Stimulated activated CD8-positive, alpha-beta memory T cell treated with anti-CD3 and anti-CD28 coated beads, Interleukin-12 subunit alpha, Interleukin-12 subunit beta, amount 100 ng/mL, for 4 hours (primary cell): ENCODE data around the gene ZMYM1.
"Not testable (repeated sequence)": the region's sequence is repeated elsewhere in the genome, so short reads cannot be mapped to it uniquely, and the experiment has no call there.

Experiments used
- DNase-seq: peaks from one replicate; pipeline ENCODE4 v3.0.0-alpha.2; 2020; ENCODE audit warnings: low read depth

ZMYM1 gene

DNA sequence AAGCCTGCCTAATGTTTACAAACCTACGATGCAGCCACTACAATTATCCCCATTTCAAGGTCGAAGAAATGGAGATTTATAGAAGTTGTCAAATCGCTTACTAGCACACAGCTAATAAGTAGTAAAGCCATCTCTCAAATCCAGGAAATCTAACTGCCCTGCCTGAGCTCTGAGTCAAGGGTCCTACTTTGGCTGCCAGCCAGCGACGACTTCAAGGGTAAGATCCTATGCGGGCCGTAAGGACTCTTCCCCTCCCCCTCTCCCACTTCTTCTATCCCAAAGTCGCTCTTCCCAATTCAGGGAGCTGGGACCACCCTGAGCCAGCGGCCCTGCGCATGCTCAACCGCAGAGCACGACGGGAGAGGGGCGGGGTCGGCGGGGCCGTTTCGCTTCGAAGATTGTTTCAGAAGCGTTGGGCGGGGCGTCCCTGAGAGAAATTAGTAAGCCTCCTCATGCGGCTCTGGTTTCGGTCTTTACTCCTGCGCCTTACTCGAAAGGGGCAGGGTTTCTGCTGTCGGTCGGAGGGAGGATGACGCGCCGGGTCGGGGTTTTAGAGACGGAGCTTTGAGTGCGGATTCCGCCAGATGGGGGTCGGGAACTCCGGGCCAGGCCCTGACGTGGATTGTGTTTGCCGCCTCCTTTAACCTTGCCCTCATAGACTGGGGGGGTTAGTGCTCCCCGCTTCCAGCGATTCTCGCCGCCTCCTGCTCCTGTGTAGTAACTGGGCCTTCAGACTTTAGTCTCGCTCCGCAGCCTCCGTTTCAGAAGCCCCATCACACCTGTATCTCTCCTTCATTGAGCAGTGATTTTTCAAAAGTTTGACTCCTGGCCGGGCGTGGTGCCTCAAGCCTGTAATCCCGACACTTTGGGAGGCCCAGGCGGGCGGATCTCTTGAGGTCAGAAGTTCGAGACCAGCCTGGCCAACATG is at the start of gene ZMYM1:
ZMYM1 (plus strand) TSS at position 383 of the 928 bp plus-strand sequence. CDS start 14,603 bp downstream, outside the sequence.
- peak; percentile 74 for DNase-seq

DNA sequence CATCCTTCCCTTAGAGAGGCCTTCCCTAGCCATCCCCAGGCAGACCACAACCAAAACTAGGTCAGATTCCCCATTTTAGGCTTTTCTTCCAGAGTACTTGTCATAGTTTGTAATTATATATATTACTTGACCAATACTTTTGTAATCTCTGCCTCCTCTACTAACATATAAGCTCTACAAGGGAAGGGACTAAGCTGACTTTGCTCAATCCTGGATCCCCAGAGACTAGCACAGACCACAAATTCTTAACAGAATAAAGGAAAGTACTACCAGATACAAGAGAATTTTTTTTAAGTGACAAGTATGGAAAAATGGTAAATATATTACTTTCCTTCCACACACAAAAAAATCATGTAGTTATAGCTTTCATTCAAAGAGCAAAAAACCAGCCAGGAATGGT is 49.4 kb upstream of the ZMYM1 start:
- DNase-seq: no peak

DNA sequence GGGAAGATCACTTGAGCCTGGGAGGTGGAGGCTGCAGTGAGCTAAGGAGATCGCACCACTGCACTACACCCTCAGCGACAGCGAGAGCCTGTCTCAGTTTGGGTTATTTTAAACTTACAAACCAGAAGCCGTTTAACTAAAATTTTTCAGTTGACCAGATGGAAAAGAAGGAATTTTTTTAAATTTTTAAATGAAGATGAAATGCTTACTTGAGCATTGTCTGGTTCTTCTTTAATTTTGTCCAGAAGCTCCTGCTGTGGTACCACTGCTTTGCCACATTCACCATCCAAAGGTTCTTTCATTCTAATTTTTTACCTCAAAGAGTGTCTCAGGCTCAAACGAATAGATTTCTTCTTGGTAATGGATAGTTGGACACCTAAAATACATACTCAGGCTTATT is 48.8 kb upstream of the ZMYM1 start:
- DNase-seq: no peak

DNA sequence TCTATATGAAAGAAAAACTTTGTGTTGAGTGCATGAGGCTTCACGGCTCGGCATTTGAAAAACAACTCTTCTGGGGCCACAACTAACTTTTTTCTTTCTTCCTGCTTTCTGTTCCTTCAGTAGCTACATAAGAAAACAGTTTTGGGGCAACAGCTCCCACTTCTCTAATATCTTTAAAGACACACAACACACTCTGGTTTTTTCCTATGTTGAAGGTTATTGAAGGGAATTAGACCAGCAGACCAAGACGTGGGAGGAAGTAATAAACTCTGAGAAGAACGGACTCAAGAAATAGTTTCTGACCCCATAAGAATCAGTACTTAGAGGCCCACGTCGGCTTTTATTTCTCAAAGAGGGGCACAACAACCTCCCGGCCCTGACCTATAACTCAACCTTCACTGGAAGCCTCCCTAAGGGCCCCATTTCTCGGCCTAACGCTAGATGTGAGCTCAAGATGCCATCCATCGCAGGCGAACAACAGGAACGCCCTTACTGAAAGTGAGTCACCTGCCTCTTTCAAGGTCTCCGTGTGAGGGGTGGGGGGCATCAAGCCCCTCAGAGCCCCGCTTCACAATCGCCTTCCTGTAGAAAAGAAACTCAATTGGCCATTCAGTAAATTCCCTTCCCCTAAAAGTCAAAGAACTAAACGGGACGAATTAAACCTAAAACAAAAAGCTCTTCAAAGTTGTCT is 48.3 kb upstream of the ZMYM1 start:
- DNase-seq: peak; percentile 17

DNA sequence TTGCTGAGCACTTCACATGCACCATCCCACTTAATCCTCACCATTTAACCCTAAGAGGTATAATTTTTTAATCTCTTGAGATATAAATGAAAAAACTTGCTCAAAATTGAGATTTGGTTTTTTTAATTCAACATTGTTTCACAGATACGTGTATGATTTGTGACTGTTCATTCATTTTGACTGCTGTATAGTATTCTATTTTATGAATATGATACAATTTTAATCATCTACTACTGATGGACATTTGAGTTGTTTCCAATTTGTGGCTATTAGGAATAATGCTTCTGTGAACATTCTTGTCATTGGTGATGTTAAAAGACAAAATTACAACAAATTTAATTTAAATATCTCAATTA is 46.8 kb upstream of the ZMYM1 start:
- DNase-seq: no peak

DNA sequence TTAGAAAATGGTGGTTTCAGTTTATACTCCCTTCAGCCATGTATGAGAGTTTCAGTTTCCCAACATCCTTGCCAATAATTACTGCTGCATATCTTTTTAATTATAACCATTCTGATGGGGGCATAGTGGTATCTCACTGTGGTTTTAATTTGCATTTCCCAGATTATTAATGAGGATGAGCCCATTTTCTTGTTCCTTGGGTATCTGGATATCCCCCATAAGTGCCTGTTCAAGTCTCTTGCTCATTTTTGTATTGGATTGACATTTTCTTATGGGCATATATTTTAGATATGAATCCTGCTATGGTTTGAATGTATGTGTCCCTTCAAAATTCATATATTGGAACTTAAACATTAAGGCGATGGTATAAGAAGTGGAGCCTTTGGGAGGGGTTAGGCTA is 45.8 kb upstream of the ZMYM1 start:
- DNase-seq: no peak

DNA sequence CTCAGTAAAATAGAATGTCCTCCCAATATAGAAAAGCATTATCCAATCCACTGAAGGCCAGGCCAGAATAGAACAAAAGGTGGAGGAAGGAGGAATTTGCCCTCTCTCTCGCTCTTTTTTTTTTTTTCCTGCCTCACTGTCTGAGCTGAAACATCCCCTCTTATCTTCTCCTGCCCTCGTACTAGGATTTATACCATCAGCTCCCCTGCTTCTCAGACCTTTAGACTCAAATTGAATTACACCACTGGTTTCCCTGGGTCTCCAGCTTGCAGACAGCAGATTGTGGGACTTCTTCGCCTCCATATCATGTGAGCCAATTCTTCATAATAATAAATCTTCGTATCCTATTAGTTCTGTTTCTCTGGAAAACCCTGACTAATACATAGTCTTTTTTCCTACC is 42.6 kb upstream of the ZMYM1 start:
- DNase-seq: no peak

DNA sequence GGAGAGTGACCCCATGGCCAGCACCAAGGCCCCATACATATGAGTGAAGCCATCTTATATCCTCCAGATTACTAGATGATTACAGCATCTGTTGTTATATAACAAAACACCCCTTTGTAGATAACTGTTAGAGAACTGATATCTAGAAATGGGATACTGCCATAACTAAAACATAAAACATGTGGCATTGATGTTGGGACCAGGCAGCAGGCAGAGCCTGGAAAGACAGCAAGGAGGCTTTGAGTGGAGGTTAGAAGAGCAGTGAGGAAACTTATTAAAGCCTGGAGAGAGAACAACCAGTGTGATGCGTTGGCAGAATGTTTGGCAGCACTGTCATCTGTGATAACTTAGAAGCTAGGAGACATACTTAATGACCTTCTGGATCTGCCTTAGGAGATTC is 42.0 kb upstream of the ZMYM1 start:
- no peak for DNase-seq

DNA sequence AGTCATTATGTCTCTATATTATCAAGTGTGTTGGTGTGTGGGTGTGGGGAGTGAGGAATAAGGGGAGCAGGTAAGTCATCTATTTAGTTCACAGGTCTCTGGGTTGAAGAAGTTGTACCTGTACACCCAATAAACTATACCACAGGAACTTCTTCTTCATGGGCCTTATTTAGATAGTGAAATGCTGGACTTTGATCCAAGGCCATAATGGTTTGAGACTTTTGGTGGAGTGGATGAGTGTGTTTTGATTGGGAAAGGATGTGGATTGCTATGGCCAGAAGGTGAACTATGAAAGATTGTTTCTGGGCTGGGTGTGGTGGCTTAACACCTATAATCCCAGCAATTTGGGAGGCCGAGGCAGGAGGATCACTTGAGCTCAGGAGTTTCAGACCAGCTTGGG is 40.5 kb upstream of the ZMYM1 start:
- no peak for DNase-seq

DNA sequence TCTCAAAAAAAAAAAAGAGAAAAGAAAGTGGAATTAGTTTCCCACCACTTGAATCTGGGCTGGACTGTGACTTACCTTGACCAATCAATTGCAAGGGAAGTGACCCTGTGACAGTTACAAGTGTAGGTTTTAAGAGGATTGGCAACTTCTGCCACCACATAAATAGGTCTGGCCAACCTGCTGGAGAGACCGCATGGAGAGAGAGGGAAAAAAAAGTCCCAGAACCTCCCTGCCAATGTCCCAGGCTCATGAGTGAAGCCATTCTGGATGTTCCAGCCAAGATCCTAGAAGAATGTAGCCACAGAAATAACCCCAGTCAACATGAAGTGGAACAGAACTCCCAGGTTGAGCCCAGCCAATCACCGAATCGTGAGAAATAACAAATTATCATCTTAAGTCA is 35.7 kb upstream of the ZMYM1 start:
- no peak for DNase-seq

DNA sequence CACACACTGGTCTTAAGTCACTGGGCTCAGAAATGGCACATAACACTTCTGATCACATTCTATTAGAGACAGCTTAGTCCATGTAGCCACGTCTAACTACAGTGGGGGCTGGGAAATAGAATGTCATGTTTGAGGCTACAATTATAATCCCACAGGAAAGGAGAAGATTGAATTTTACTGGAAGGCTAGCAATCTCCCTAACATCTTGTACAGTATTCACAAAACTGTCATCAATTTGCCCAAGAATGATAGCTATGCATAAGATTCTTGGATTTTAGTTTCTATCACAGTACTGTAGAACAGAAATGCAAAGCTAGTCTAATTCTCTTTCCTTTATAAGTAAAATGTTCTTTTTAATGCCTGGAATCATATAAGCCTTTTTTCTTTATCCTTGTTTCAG is 34.8 kb upstream of the ZMYM1 start:
- no peak for DNase-seq

DNA sequence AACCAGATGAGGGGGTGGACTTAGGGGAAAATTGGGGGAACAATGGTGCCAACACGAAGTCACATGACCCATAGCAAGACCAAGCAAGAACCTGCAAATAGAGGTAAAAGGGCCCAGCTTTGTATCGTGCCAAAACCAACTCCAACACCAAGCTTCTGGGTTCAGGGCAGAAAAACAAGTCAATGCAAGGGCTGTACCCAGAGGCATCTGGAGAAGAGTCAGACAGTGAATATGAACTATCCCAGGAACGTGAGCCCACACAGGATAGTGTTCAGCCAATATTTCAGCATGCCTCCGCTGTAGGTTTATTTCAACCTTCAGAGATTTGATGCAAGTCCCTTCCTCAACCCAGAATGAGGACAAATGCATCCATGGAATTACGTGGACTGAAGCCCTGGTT is 32.5 kb upstream of the ZMYM1 start:
- no peak for DNase-seq

DNA sequence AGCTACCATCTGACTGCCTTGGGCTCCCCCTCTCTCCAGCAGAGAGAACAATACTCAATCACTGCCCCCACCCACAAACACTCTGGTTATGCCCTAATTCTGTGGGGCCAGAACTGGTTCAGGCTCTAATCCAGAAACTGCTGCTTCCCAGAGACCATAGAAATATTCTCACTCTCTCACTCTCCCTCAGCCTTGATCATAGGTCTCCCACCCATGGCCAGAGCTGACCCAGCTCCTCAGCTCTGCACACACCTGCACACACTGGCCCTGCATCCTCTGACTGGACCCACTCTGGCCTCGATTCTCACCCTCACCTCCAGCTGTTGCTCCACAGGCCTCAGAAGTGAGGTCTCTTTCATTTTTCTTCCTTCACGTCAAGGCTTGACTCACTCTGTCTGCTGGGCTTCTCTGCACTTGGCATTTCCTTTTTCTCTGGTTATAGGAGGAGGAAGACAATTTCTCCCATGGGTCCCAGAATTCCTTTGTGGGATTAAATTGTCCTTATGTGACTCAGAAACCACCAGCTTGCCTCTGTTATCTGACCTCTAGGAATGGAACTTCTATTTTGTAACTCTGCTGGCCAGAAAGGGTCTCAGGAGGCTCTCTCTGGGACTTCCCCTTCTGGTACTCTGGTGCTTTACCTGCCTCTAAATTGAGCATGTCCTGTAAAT is 31.9 kb upstream of the ZMYM1 start:
- DNase-seq: no peak

DNA sequence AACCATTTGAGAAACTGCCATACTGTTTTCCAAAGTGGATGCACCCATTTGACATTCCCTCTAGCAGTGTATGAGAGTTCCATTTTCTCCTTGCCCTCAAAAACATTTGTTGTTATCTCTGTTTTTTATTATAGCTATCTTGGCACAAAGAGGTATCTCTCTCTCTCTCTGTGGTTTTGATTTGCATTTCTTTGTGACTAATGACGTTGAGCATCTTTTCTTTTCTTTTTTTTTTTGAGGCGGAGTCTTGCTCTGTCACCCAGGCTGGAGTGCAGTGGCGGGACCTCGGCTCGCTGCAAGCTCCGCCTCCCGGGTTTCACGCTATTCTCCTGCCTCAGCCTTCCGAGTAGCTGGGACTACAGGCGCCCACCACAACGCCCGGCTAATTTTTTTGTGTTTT is 30.1 kb upstream of the ZMYM1 start:
- DNase-seq: no peak

DNA sequence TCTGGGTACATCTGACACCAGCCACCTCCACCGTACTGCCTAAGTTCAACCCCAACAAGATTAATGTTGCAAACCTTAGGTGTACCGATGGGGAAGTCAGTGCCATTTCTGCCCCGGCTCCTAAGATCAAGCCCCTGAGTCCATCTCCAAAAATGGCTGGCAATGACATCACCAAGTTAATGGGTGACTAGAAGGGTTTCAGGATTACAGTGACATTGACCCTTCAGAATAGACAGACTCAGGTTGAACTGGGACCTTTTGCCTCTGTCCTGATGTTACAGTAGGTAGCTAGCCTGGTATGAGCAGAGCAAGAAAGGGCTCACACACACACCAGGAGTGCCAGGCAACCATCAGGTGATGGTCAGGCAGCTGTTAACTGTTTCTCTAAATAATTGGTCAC is 25.8 kb upstream of the ZMYM1 start:
- no peak for DNase-seq

DNA sequence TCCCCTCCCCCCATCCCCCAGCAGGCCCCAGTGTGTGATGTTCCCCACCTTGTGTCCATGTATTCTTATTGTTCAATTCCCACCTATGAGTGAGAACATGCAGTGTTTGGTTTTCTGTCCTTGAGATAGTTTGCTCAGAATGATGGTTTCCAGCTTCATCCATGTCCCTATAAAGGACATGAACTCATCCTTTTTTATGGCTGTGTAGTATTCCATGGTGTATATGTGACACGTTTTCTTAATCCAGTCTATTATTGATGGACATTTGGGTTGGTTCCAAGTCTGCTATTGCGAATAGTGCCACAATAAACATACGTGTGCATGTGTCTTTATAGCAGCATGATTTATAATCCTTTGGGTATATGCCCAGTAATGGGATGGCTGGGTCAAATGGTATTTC is 24.9 kb upstream of the ZMYM1 start:
- DNase-seq: not testable (repeated sequence)

DNA sequence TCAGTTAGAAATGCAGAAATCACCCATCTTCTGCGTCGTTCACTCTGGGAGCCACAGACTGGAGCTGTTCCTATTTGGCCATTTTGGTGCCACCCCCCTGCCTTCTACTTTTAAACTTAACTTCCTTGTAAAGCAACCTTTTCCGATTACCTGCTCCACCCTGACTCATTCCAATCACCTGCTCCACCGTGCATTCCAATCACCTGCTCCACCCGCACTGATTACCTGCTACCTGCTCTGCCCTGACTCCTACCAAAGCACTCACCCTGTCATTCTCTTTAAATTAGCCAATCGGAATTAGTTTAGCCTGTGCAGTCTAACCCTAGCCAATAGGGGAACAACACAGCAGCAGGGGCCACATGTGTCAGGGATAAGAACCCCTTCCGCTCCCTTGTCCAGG is 20.9 kb upstream of the ZMYM1 start:
- DNase-seq: not testable (repeated sequence)

DNA sequence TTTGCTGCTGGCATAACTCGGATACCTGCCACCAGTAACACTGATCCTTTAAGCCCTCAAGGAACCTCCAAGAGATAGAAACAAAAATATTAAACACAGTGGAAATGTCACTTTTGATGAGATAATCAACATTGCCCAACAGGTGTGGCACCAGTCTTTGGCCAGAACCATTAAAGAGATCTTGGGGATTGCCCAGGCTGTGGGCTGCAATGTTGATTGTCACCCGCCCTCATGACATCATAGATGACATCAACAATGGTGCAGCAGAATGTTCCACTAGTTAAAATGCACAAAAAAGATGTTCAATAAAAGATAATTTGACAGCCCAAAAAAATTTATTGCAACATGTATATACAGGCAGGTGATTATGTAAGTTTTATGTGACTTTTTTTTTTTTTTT is 20.2 kb upstream of the ZMYM1 start:
- no peak for DNase-seq

DNA sequence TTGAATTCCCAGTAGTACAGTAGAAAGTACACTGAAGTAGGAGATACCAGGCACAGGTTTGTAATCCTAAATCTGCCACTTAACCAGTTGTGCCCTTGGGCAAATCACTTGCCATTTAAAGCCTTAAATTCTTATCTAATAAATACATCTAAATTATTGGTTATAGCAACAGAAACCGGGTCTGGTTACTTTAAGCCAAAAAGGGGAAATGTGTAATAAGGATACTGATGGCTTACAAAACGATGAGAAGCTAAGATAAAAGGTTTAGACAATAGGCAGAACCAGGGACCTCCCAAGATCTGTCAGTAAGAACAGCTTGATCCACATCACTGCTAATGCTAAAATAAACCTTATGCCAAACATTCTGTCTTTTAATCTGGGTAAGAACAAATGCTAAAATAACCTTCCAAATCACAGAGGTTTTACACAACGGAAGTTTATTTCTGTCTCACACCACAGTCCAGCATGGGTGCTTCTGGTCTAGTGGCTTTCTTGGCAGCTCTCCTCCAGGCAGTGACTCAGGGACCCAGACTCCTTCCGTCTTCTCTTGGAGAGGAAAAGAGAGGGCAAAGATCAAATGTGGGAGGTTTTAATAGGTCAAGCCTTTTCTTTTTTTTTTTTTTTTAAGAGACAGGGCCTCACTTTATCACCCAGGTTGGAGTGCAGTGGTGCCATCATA is 16.5 kb upstream of the ZMYM1 start:
- DNase-seq: no peak

DNA sequence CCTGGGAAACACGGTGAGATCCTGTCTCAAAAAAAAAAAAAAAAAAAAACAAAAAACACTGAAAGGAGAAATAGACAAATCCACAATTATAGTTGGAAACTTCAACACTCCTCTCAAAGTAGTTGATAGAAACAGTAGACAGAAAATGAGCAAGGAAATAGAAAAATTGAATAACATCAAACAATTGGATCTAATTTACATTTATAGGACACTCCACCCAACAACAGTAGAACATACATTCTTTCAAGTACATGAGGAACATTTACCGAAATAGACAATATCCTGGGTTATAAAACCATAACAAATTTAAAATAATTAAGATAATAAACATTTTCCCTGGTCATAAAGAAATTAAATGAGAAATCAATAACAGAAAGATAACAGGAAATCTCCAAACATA is 14.9 kb upstream of the ZMYM1 start:
- no peak for DNase-seq

DNA sequence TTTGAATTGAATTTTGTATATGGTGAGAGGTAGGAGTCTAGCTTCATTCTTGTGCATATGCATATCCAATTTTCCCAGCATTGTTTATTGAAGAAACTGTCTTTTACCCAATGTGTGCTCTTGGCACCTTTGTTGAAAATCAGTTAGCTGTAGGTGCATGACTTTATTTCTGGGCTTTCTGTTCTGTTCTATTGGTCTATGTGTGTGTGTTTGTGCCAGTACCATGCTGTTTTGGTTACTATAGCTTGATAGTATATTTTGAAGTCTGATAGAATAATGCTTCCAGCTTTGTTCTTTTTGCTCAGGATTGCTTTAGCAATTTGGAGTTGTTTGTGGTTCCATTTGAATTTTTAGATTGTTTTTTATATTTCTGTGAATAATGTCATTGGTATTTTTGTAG is 9.4 kb upstream of the ZMYM1 start:
- no peak for DNase-seq

DNA sequence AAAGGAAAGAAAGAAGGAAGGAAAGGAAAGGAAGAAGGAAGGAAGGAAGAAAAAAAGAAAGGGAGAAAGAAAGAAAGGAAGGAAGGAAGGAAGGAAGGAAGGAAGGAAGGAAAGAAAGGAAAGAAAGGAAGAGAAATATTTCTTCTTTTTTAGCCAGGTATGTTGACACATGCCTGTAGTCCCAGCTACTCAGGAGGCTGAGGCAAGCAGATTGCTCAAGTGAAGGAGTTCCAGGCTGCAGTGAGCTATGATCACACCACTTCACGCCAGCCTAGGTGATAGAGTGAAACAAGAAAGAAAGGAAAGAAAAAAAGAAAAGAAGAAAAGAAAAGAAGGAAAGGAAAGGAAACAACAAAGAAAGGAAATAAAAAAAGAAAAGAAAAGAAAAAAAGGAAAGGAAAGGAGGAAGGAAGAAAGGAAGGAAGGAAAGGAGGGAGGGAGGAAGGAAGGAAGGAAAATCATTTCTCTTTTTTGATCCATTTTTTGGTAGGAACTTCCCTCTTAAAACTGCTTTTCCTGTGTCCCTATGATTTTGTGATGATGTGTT is 5.8 kb upstream of the ZMYM1 start:
- DNase-seq: no peak
